GM19372 (cell line): ENCODE data around the gene CNTN5.

Experiments used
- ATAC-seq: cut with Tn5 transposase; IDR thresholded peaks from one replicate; pipeline ENCODE4 v1.9.1; 2021; ENCODE audit warnings: mild to moderate bottlenecking, low read depth, moderate library complexity; ENCODE audit not compliant: unreplicated experiment

The CNTN5 gene

GRCh38 chr11:99162819-99163218 lies 142.1 kb downstream of the CNTN5 start:
- no peak for ATAC-seq

GRCh38 chr11:99170591-99170990 lies 149.8 kb downstream of the CNTN5 start:
- ATAC-seq = no peak

GRCh38 chr11:99171330-99171729 lies 150.6 kb downstream of the CNTN5 start:
- no peak for ATAC-seq

GRCh38 chr11:99176430-99176829 lies 155.7 kb downstream of the CNTN5 start:
- no peak for ATAC-seq

- ATAC-seq = no peak
These were observed 156.7 kb downstream of the CNTN5 start for GRCh38 chr11:99177446-99177845.

GRCh38 chr11:99184146-99184545 lies 163.4 kb downstream of the CNTN5 start:
- ATAC-seq = no peak

DNA sequence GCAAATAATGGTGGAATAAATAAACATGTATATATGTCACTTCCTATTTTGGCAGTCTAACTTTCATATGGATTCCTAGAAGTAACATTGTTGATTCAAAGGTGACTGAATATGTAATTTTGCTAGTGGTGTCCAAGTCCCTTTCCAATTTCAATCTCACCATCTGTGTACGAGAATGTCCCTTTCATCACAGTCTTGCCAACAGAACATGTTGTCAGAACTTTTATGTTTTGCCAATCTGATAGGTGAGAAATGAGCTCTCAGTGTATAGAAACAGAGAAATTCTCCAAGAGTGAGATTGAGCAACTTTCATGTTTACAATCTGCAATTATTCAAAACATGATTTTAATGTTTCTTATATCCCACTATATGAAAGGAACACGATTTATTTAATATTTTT lies 167.5 kb downstream of the CNTN5 start:
- no peak for ATAC-seq

- ATAC-seq = no peak
These were observed 172.0 kb downstream of the CNTN5 start for GRCh38 chr11:99192716-99193115.

GRCh38 chr11:99197477-99197876 lies 176.7 kb downstream of the CNTN5 start:
- no peak for ATAC-seq

DNA sequence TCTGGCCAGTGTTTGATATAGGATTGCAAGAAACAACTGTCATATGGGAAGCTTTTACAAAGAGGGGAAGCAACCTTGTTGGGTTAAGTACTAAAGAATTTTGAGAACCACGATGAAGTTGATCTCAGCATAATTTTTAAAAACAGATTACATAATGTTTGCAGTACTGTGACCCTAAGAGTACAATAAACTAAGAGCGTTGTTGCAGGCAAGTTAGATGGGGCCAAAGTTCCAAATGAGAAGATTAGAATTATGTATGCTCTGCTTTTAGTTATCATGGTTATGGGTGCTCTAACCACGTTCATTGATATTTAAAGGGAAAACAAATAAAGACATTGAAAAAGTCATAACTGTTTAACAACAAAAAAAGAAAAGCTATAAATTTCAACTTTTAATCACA lies 177.5 kb downstream of the CNTN5 start:
- ATAC-seq = no peak

DNA sequence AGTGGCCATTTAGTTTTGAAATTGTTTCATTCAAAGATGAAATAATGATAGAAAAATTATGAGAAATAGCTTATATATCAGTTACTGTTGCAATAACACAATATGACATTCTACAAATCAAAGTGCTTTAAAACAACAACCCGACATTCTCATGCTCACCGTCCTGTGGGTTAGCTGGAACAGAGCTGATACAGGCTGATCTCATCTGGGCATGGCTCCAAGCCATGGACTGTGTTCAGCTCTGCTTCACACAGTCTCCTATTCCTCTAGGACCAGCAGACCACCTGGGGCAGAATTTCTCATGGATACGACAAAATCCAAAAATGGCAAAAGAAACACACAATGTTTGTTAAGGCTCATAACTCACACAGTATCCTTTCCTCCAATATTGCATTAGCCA lies 178.6 kb downstream of the CNTN5 start:
- no peak for ATAC-seq

- ATAC-seq = no peak
These were observed 180.0 kb downstream of the CNTN5 start for GRCh38 chr11:99200720-99201119.

DNA sequence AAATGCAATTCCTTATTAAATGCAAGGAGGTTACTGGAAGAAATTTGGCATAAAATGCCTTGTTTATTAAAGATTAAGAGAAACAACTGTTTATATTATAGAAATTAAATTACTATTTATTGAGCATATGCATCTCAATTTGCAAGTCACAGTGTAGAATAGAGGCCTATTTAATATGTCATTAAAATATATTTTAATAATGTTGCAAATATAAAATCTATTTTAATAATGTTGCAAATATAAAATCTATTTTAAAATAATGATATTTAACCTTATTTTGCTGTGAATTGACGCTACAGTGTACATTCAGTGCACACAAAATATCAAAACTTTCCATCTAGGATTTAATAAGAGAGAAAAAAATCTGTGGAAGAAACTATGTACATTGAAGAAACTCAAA lies 188.1 kb downstream of the CNTN5 start:
- no peak for ATAC-seq

DNA sequence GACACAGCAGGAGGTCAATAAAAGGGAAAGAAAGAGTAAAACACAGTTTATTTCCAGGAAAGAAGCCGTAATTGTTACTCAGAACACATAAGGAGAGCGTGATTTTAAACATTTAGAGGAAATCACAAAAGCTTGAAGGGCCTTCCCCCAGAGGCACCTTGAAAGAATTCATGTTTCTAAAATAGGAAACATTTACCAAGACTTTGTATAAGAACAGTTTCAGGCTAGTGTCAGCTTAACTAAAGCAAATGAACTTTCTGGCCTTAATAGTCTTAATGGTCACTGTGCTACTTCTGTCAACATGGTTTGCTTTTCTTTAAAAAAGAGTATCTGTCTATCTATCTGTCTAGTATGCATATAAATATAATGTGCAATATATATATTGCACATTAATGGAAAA lies 208.8 kb downstream of the CNTN5 start:
- no peak for ATAC-seq

GRCh38 chr11:99234534-99234933 lies 213.8 kb downstream of the CNTN5 start:
- ATAC-seq = no peak

DNA sequence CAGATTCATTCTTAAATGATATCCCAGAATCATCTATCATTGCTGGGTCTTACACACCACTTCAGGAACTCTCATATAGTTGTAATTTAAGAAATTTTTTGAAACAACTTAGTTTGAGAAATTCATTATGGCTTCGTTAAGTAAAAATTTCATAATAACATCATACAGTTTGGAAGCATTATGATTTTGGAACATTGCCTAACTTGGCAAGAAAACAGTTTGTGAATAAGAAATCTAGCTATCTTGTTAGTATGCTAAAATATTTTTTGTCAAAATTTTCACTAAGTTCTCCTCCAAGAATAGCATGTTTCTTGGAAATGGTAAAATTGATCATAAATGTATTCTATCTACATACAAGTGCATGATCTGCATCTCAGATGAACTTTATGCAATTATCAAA lies 217.7 kb downstream of the CNTN5 start:
- ATAC-seq = no peak

- ATAC-seq = no peak
These were observed 219.7 kb downstream of the CNTN5 start for GRCh38 chr11:99240192-99241030.

GRCh38 chr11:99241066-99241465 lies 220.3 kb downstream of the CNTN5 start:
- no peak for ATAC-seq

DNA sequence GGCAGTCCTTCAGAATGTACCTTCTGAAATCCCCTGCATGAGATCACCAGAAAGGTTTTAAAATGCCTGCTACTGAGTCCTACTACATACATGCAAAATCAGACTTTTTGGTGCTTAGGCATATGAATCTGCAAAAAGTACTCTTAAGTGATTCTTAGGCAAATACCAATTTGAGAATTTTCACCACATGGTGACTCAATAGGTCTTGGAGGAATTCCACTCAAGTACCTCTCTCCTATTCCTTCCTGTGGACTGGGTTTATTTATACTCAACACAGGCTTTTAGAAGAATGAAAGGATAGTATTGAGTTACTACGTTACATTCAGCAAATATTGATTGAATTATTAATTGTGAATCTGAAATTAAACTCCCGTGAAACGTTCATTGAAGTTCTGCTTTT lies 223.9 kb downstream of the CNTN5 start:
- no peak for ATAC-seq

DNA sequence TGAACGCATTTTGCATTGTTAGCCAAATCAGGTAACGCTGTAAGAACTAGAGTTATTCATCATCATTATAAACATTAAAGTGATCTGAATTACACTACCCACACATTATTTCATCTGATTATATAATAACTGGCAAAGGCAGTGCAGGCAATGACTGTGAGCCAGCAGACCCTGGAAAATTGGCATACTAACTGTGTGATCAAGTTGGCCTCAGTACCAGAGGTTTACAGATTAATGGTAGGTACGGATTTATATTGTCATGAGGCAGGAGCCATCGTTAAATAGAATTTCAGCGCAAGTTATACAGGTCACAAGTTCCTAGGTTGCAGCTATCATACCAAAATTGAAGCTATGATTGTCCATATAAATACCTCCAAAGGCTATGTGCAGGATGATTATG lies 225.4 kb downstream of the CNTN5 start:
- ATAC-seq = no peak

DNA sequence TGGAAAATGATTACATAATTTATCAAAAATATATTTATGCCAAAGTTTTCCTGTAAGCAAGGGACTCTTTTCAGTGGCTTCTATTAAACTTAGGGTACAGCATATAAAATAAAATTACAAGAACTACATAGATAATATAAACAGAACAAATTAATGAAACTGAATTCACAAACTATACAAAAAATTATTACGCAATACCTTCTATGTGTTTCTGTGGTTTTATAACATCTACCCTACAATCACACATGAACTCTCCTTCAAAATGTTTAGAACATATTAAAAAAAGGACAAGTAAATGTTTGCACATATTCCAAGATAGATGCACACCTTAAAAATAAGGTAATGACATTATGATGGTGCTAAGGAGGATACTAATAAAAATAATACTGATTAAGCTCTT lies 235.9 kb downstream of the CNTN5 start:
- ATAC-seq = no peak

- no peak for ATAC-seq
These were observed 236.4 kb downstream of the CNTN5 start for GRCh38 chr11:99257131-99257530.

- no peak for ATAC-seq
These were observed 239.9 kb downstream of the CNTN5 start for GRCh38 chr11:99260696-99261095.
